NCI-H146 (cell line): Measurements from ENCODE around the gene DSCAML1.
A peak's percentile ranks its signal among the peaks of the same experiment; 100 is the strongest.

ENCODE experiments used
- DNase-seq: peaks from one replicate; lab custom pipeline; 2025; lab: John Stamatoyannopoulos, UW

DSCAML1 gene

DNA sequence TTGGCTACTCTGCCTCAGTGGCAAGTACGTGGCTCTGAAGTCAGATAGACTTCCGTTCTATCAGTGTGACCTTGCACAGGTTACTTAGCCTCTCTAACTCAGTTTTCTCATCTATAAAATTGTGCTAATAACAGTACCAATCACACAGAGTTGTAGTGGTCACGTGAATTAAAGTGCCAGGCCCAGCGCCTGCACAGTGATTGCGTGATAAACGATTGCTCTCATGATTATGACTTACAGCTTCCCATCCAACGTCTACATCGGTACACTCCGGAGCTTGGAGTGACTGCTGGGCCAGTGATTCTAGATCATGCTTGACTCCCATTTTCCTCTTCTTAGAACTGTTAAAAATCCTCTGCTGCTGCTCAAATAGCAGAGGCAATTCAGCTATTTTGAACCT, 247.6 kb downstream of the DSCAML1 start:
- no peak for DNase-seq

GRCh38 chr11:117548876-117549275, 248.1 kb downstream of the DSCAML1 start:
- no peak for DNase-seq

- DNase-seq, result no peak
These were observed 249.1 kb downstream of the DSCAML1 start for GRCh38 chr11:117547946-117548345.

DNA sequence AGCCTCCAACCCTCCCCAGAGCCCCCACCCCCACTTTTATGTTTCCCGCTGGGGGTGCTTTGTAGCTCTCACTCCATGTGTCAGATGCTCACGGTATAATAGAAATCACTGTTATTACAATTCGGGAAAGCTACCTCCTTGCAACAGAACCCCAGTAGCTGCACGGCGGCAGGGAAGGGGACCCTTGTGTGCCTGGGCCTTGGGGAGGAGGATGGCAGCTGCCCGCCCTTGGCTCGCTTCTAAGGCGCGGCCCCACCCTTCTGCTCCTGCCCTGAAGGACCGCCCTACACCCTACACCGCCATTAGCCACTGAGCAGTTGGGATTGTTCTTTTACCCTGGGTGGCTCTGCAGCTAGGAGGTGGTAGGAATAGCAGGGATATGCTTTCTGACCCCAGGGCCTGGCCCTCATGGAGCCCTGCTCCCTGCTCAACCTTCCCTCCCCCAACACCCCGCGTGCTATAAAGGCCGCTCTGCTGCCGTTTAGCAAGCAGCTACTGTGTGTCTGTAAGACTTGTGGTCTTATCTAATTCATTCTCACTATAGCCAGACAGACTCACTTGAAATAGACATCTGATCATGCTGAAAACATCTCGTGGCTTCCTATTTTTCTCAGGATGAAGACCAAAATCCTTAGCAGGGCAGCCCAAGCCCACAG, 249.7 kb downstream of the DSCAML1 start:
- no peak for DNase-seq

DNA sequence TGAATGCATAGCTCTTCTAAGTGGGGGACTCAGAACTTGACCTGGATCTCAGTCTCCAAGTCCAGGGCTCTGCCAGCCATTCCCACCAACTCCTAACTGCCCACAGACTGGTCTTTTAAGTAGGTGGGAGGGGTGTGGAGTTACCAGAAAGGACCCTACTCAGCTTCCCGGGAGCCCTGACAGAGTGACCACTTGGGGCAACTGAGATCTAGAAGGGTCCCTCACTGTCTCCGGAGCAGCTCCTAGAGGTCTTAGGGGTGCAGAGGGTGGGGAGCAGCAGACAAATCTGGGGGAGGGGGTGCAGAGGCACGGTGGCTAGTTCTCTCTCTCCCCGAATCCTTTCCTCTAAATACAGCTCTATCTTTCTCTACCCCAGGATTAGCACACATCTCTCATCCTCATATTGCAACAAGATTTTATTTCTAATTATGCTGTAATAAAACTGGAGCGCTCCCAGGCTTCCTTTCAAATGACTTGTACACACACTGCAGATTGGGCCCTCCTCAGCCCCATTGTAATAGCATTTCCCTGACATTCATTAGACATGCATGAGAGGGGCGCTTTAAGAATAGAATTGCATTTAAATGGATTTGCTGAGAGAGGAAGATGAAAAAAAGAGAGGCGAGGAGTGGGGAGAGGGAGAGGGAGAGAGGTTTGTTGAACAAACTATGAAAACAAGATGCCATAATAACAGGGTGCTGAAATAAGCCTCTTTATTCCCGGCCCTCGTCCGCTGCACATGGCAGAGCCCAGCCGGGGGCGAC, 250.4 kb downstream of the DSCAML1 start:
- DNase-seq, result no peak

DNA sequence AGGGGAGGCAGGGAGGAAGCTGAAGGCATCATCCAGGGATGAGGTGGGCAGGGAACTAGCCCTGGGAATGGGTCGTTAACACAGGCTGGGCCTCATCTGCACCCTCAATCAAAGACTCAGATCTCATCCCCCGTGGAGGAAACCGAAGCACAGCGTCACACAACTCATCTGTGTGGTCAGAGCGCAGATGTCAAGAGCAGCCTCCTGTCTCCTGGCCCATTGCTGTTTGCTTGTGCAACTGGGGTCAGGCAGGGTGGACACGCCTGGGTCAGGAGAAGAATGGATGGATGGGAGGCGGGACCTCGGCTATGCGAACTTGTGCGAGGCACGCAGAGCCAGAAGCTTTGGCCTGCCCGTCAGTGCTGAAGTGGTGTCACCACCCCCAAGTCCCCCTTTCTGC, 251.3 kb downstream of the DSCAML1 start:
- DNase-seq, result no peak

DNA sequence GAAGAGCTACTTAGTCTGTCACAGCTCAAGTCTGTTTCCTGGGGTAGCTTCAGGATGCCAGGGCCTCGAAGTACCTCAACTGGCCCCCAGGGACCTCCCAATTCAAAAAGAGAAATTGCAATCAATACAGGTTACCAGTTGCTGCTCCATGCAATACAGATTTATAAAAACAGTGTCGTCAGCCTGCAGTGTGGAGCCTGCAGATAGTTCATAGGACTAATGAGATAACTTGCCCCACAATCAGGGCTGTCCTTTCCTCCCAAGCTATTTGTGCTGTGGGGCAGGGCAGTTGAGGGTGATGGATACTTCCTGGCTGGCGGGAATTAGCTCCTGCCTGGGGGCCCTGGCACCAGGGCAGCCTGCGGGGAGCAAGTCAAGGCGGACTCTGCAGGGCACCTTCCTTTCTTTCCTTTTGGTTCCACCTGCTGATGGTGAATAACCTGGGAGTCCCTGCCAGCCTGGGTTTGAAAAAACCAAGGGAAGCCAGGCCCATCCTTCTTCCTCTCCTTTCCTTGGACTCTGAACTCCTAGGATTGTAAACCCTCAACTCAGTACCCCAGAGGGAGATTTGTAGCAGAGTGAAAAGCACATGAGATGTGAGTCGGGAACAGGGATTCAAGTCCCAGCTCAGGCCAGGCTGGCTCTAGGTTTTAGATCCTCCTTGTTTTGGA, 252.8 kb downstream of the DSCAML1 start:
- DNase-seq, result no peak

DNA sequence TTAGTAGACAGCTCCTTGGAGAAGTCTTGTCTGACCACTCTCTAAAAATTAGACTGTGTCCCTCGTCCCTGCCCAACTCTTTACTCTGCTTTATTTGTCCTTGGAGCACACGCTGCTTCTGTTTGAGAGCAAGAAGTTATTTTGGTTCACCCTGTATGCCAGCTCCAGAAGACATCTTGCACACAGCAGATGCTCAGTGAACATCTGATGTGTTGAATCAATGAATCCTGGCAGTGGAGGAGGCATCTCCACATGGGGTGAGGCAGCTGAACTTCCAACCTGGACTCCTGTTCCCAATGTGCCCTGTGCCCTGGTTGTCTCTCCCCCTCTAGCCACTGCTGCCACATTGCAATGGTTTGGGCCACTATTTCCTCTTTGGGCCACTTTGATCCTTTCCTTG, 255.8 kb downstream of the DSCAML1 start:
- no peak for DNase-seq

- no peak for DNase-seq
These were observed 258.5 kb downstream of the DSCAML1 start for GRCh38 chr11:117538263-117539135.

- DNase-seq, result peak; percentile 60
These were observed 261.1 kb downstream of the DSCAML1 start for GRCh38 chr11:117535850-117536411.

DNA sequence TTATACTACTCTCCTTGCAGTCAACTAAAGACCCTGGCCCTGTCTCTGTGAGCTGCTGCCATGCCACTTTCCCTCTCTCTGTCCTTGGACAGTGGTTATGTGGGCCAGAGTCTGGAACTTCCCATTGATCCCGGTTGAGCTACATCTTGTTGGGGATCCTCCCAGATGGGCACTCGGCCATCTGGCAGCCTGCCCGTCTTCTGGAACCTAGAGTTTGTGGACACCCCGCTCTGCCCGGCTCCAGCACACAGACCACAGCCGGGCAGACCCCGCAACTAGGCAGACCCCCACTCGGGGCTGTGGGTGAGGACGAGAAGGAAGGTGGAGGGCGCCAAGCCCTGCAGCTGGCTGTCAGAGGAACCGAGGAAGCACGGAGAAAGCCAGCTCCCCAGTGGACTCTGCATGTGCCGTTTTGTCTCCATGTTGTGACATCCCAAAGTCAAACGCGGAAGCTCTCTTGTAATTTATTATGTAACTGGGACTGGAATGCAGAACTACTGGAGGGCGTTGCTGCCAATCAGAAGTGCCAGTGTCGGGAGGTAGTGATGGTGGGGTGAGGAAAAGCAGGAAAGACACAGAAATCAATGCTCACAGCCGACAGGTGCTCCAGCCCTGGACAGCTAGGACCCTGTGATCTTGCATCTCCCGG, 261.7 kb downstream of the DSCAML1 start:
- peak; percentile 60 for DNase-seq

DNA sequence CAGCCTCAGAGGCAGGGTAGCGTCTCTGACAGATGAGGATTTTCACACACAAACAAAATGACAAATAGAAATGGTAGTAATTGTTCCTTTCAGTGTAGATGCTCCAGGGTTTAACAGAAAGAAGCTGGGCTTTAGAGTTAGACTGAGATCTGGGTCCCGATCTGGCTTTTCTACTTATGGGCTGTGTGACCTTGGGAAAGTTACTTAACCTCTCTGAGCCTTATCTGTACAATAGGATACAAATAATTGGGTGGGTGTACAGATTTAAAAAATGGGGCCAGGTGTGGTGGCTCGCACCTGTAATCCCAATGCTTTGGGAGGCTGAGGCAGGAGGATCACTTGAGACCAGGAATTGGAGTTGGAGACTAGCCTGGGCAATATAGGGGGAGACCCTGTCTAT, 264.4 kb downstream of the DSCAML1 start:
- no peak for DNase-seq

DNA sequence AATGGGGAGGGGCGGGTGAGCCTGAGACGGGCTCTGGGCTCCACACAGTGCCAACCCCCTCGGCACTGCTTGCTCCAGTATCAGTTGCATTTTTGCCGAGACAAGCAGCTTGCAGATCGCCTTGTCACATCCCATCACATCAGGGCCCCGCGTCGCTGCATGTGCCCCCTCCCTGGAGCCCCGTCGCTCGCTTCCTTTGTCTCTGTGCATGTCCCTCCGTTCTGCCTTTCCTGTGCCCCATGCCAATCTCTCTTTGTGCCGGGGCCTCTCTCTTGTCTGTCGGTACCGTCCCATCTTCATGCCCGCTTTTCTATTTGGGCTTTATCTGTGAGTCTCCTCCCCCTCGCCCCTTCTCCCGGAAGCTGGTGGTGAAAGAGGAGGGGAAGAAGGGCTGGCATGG, 267.2 kb downstream of the DSCAML1 start:
- DNase-seq, result no peak

DNA sequence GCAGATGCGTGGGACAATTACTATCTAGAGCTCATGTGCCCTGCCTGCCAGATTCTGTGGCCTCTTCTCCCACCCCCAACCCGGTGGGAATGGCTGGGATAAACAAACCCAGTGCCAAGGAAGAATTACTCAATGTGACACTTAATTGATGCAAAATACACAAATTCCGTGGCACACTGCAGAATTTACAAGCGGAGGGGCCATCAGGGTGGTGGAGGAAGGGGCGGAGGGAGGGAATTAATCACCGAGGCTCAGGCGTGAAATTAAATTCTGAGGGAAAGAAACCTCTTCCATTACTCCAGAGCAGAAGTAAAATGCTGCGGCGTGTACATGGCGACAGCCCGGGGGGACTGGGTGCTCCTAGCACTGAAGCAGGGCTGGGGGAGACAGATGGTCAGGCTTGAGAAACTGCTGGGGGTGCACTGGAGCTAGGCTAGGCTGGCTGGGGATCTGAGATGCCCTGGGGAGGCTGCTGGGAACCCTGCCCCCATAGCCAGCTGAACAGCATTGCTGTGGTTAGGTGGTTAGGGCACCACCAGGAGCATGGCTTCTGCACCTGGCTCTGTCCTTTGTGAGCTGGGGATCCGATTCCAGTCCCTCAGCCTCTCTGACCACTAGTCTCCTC, 268.8 kb downstream of the DSCAML1 start:
- DNase-seq, result peak; percentile 21

- no peak for DNase-seq
These were observed 269.7 kb downstream of the DSCAML1 start for GRCh38 chr11:117527271-117527670.

- no peak for DNase-seq
These were observed 271.0 kb downstream of the DSCAML1 start for GRCh38 chr11:117525866-117526542.

DNA sequence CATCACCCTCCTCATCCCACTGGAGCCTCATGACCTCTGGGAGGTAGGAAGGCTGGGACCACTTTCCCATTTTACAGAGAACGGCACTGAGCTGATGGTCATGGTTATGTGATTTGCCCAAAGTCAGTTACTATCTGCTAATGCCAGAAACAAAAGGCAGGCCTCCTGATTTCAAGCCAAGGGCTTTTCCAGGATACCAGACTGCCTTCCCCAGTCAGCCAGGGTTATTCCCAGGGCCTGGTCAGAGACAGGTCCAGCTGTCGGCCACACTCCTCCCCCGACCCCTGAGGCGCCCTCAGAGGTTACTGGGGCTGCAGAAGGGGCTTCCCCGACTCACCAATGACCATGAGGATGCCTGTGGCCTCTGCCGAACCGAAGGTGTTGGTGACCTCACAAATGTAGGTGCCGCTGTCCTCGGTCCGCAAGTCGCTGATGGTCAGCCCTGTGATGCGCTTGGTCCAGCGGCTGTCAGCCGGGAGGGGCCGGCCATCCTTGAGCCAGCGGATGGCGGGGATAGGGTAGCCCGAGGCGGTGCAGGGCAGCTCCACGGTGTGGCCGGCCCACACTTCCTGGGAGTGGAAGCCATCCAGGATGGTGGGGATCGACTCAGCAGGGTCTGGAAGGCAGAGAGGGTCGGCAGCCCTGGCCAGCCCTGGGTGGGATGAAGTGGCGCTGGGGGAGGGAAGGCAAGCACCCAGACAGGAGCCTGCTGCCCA, 272.4 kb downstream of the DSCAML1 start:
- no peak for DNase-seq

GRCh38 chr11:117523680-117524079, 273.3 kb downstream of the DSCAML1 start:
- no peak for DNase-seq

- DNase-seq, result no peak
These were observed 275.0 kb downstream of the DSCAML1 start for GRCh38 chr11:117521974-117522373.

DNA sequence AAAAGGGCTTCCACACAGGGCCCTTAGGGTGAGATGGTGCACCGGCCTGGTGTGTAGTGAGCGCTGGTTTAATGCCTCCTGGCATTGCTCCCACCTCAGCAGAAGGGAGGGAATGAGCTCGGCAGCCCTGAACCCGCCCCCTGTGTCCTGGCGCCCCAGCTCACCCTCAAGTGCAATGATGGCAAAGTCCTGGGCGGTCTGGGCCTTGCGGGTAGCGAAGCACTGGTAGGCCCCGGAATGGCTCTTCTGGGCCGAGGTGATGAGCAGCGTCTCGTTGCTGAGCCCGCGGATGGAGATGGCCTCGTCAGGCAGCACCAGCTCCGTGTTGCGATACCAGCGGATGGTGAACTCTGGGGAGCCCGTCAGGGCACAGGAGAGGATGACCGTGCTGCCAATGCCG, 276.1 kb downstream of the DSCAML1 start:
- DNase-seq, result no peak
